ENCODE data around the gene CYB5R4. TPM values are rescaled to one million over a fixed set of nuclear protein-coding genes. Genes with fewer than 3 reads are reported as not detected.

Gene CYB5R4, protein sequence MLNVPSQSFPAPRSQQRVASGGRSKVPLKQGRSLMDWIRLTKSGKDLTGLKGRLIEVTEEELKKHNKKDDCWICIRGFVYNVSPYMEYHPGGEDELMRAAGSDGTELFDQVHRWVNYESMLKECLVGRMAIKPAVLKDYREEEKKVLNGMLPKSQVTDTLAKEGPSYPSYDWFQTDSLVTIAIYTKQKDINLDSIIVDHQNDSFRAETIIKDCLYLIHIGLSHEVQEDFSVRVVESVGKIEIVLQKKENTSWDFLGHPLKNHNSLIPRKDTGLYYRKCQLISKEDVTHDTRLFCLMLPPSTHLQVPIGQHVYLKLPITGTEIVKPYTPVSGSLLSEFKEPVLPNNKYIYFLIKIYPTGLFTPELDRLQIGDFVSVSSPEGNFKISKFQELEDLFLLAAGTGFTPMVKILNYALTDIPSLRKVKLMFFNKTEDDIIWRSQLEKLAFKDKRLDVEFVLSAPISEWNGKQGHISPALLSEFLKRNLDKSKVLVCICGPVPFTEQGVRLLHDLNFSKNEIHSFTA
- polyA plus RNA-seq (2012; ENCODE audit: missing spikeins): 17.7 TPM

DNA sequence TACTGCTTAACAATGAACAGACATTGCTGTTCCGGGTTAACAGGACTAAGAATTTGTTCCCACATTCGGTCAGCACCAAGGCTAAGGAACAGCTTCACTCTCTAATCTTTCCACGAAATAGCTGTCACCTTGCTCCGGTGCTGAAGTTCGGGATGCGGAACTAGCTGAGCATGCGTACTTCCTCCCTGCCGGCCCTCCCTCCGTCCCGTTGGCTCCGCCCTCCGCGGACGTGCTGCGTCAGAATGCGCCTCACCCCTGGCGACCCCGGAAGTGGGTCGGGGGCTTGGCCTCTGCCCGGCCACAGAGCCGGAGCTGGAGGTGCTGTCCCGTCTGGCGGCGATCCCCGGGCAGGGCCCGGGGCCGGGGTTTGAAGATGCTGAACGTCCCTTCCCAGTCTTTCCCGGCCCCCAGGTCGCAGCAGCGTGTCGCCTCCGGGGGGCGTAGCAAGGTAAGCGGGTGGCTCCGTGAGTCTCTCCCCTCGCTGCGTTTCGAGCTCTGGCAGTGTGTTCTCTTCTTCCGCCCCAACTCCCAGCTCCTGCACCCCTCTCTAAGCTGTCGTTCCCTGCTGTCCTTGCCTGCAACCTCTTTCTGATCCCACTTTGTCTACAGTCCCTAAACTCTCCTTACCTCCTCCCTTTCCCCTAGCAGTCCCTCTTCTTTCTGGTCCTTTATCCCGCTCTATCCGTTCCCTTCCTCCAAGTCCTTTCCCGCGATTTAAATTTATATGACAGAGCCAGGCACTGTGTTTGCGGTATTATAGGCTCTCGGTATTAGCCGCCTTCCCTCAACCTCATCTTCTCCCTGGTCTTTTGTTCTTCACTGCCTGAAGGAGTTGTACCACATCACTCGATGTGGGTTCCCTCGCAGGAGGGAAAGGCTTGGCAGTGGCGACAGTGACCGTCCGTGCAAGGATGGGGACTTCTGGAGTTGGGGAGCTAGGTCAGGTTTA lies at the start of gene CYB5R4:
CYB5R4 (plus strand) TSS at position 280 of the 949 bp plus-strand sequence; CDS start at position 374, 94 bp downstream.
- peak; percentile 76; the same call in 1 of the 2 replicates for TF ChIP-seq TAF1 (IDR thresholded peaks at IDR 0.05; ENCODE audit: borderline replicate concordance, low read depth, low read length)
- peak; percentile 81 for TF ChIP-seq POLR2AphosphoS5 (IDR thresholded peaks at IDR 0.05; ENCODE audit: low read depth, low read length)
- peak; percentile 93 for TF ChIP-seq POLR2A (IDR thresholded peaks at IDR 0.05; ENCODE audit: low read depth, low read length)
- FAIRE-seq (peak; percentile 100), DNase-seq (ENCODE audit: insufficient read length) (peak; percentile 83)

DNA sequence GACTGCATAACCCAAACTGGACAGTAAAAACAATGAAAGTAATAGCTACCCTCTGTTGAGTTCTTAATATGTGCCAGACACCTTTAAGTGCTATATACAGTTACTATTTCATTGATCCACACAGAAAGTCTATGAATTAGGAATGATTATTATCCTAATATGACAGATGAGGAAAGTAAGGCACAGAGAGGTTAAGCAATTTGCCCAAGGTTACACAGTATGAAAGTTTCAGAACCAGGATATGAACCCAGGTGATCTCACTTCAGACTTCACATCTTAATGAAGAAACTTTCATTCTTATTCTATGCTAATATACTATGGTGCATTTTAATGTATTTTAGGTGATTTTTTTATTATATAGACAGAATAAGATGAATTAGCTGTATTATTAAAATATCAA lies 46.9 kb upstream of the CYB5R4 start:
- no peak for TF ChIP-seq POLR2AphosphoS5 (IDR thresholded peaks at IDR 0.05; ENCODE audit: low read depth, low read length)
- TF ChIP-seq TAF1 (IDR thresholded peaks at IDR 0.05; ENCODE audit: borderline replicate concordance, low read depth, low read length): no peak
- TF ChIP-seq POLR2A (IDR thresholded peaks at IDR 0.05; ENCODE audit: low read depth, low read length): no peak
- no peak for FAIRE-seq
- DNase-seq (ENCODE audit: insufficient read length): no peak

DNA sequence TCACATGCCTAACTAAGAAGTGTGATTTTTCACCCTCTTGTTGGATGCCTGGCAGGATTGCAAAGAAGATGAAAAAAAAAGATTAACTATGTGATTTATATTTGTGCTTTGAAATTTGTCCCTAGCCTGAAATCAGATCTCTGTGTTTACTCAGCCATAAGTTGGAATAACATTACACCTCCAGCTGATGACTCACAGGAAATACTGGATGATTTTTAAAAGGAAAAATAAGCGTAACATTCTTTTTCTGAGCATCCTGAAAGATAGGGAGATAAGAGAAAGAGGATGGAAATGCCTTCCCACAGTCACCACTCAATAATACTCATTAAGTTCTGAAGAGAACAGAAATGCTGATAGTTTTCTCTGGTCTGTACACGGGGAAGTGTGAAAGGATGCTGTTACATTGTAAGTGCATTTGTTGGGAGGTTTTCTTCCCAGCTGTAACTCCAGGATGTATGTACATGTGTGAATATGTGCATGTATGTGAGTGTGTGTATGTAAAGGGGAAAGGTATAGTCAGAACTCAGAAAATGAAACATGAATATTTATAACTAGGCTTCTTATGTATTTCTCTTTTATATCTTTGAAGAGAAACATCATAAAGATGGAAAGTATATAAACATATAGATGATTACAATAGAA lies 43.7 kb upstream of the CYB5R4 start:
- TF ChIP-seq POLR2AphosphoS5 (IDR thresholded peaks at IDR 0.05; ENCODE audit: low read depth, low read length): no peak
- TF ChIP-seq TAF1 (IDR thresholded peaks at IDR 0.05; ENCODE audit: borderline replicate concordance, low read depth, low read length): no peak
- no peak for TF ChIP-seq POLR2A (IDR thresholded peaks at IDR 0.05; ENCODE audit: low read depth, low read length)
- FAIRE-seq: no peak
- DNase-seq (ENCODE audit: insufficient read length): no peak

DNA sequence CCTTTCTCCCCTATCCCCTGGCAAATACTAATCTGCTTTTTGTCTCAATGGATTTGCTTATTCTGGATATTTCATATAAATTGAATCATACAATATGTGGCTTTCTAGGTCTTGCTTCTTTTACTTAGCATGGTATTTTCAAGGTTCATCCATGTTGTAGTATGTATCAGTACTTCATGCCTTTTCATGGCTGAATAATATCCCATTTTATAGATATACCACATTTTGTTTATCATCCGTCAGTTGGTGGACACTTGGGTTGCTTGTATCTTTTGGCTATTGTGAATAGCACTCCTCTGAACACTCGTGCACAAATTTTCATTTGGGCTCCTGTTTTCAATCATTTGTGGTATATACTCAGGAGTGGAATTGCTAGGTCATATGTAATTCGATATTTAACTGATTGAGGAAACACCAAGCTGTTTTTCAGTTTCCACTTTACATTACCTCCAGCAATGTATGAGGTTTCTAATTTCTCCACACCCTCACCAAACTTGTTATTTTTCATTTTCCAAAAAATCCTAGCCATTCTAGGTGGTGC lies 36.8 kb upstream of the CYB5R4 start:
- TF ChIP-seq TAF1 (IDR thresholded peaks at IDR 0.05; ENCODE audit: borderline replicate concordance, low read depth, low read length) (no peak), POLR2AphosphoS5 (IDR thresholded peaks at IDR 0.05; ENCODE audit: low read depth, low read length) (no peak), POLR2A (IDR thresholded peaks at IDR 0.05; ENCODE audit: low read depth, low read length) (no peak)
- FAIRE-seq (no peak), DNase-seq (ENCODE audit: insufficient read length) (no peak)

DNA sequence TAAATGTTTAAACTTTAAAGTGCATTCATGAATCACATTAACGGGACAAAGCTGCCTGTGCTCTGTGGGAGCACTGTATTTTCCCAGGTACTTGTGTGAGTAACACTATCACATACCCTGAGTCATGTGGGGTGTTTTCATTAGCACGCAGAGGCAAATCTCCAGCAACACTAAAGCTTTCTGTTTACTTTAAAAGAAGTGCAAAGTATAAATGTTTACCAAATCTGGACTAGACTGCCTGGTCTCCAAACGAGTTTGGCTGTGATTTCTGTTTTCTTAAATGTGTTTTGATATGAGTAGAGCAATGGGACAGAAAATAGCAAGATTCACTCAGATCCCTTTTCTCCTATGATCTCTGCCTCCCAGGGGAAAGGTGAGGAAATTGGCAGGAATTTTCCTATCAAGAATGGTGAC lies 35.1 kb upstream of the CYB5R4 start:
- FAIRE-seq (no peak), DNase-seq (ENCODE audit: insufficient read length) (no peak)
- TF ChIP-seq POLR2AphosphoS5 (IDR thresholded peaks at IDR 0.05; ENCODE audit: low read depth, low read length) (no peak), TAF1 (IDR thresholded peaks at IDR 0.05; ENCODE audit: borderline replicate concordance, low read depth, low read length) (no peak), POLR2A (IDR thresholded peaks at IDR 0.05; ENCODE audit: low read depth, low read length) (no peak)

DNA sequence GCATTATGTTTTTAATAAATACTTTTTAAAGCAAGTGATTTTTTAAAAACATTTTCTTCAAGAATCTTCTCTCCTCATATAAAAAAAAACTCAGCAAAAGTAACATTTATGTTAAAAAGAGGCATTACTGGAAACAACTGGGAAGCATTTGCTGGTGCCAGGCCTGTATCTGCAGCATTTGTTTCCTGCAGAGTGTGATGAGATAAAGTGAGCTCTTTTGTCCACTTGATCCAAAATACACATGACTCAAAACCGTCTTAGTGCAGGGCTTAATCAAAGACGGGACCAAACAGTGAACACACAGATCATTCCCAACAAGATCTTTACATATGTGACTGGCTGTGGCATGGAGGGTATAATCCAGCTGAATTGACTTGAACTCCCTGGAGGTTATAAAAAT lies 34.7 kb upstream of the CYB5R4 start:
- TF ChIP-seq TAF1 (IDR thresholded peaks at IDR 0.05; ENCODE audit: borderline replicate concordance, low read depth, low read length): no peak
- TF ChIP-seq POLR2A (IDR thresholded peaks at IDR 0.05; ENCODE audit: low read depth, low read length): no peak
- TF ChIP-seq POLR2AphosphoS5 (IDR thresholded peaks at IDR 0.05; ENCODE audit: low read depth, low read length): no peak
- FAIRE-seq: no peak
- no peak for DNase-seq (ENCODE audit: insufficient read length)

DNA sequence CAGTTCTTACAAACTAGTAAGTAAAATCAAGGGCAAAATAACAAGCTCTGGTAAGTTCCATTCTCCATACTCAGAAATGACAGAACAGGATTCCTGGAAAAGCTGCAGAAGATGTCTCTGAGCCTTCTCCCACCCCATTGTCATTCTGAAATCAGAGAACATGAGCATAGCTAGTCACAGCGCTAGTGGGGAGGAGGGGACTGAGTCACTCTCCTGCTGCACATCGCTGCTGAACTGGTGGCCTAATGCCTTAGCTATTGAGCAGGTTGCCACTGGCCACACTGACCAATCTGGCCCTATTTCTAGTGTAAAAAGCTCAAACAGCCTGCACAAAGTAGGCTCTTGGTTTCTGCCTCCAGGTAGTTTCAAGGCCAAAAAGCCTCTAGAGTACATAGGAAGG lies 32.4 kb upstream of the CYB5R4 start:
- no peak for DNase-seq (ENCODE audit: insufficient read length)
- TF ChIP-seq TAF1 (IDR thresholded peaks at IDR 0.05; ENCODE audit: borderline replicate concordance, low read depth, low read length) (no peak), POLR2AphosphoS5 (IDR thresholded peaks at IDR 0.05; ENCODE audit: low read depth, low read length) (no peak), POLR2A (IDR thresholded peaks at IDR 0.05; ENCODE audit: low read depth, low read length) (no peak)
- no peak for FAIRE-seq

DNA sequence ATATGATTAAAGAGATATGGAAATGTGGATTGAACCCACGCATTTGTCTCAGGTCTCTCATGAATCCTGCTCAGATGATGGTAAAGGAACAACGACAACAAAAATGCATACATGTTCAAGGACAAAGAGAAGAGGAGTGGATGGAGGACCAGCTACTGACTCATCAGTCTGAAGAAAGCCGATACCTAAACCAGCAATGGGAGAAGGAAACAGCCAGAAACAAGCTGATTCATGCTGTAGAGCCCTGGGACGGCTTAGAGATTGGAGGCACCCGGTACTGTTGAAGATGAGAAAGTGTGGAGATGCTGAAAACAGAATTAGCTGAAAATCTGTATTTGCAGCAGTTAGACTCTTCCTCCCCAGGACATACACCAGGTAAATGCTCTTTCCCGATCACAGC lies 20.8 kb upstream of the CYB5R4 start:
- DNase-seq (ENCODE audit: insufficient read length) (no peak), FAIRE-seq (no peak)
- no peak for TF ChIP-seq TAF1 (IDR thresholded peaks at IDR 0.05; ENCODE audit: borderline replicate concordance, low read depth, low read length)
- TF ChIP-seq POLR2A (IDR thresholded peaks at IDR 0.05; ENCODE audit: low read depth, low read length): no peak
- TF ChIP-seq POLR2AphosphoS5 (IDR thresholded peaks at IDR 0.05; ENCODE audit: low read depth, low read length): no peak

DNA sequence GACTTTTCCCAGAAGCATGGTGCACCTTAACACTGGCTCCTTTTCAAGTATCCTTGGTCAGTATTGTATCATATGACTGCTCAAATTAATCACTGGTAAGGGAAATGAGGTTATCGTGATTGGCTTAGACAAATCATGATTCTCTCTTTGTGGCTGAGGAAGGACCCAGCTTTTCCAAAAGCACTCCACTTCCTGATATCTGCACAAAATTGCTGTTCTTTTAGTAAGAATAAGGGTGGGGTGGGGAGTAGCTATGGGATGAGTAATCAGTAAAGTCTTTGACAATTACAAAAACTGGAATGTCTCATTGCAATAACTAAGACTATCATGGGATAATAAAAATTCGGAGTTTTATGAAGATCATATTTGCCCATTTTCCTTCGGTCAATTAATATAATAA lies 15.3 kb upstream of the CYB5R4 start:
- DNase-seq (ENCODE audit: insufficient read length) (no peak), FAIRE-seq (no peak)
- TF ChIP-seq POLR2A (IDR thresholded peaks at IDR 0.05; ENCODE audit: low read depth, low read length) (no peak), TAF1 (IDR thresholded peaks at IDR 0.05; ENCODE audit: borderline replicate concordance, low read depth, low read length) (no peak), POLR2AphosphoS5 (IDR thresholded peaks at IDR 0.05; ENCODE audit: low read depth, low read length) (no peak)

DNA sequence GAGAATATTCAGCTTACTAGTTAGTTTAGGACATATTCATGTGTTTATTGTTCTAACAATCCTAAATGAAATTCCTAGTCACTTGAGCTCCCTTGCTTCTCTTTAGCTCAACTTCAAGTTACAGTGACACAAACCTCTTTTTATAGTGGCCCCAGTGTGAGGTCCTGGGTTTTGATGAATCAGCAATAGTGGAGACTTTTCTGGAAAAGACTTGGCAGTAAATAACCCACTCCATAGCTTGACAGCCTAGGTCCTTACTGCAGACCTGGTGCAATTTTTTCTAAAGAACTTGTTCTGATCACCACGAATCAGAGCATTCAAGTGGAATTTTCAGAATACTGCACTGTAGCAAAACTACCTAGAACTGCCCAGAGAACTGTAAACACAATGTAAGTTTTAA lies 13.2 kb upstream of the CYB5R4 start:
- TF ChIP-seq POLR2A (IDR thresholded peaks at IDR 0.05; ENCODE audit: low read depth, low read length) (no peak), POLR2AphosphoS5 (IDR thresholded peaks at IDR 0.05; ENCODE audit: low read depth, low read length) (no peak), TAF1 (IDR thresholded peaks at IDR 0.05; ENCODE audit: borderline replicate concordance, low read depth, low read length) (no peak)
- no peak for DNase-seq (ENCODE audit: insufficient read length)
- FAIRE-seq: no peak

All from GM12892 (cell line).